SK-N-MC (cell line): Measurements from ENCODE around the gene PSMB2.

Source experiments
- EZH2 ChIP-seq: fragments of 200-600 bp; sonication (generic); IDR thresholded peaks from one replicate; pipeline ENCODE4 v1.6.1; 2017; ENCODE audit warnings: antibody characterized with exemption
- POLR2AphosphoS5 ChIP-seq: IDR thresholded peaks from 2 replicates; pipeline ENCODE4 v1.6.1; 2012; ENCODE audit warnings: mild to moderate bottlenecking, low read depth, low read length, borderline replicate concordance

GRCh38 chr1:35600593-35600992, 40.7 kb downstream of the PSMB2 start:
- TF ChIP-seq POLR2AphosphoS5 (no peak), EZH2 (no peak)
